Astrocyte of the spinal cord (primary cell): ENCODE data around the gene RSPH6A.
"Not testable (repeated sequence)": the region's sequence is repeated elsewhere in the genome, so short reads cannot be mapped to it uniquely, and the experiment has no call there.

ENCODE experiments used
- DNase-seq: peaks from one replicate; pipeline ENCODE4 v3.0.0; 2011; ENCODE audit warnings: low read depth, low spot score
- H3K4me3 ChIP-seq: 2 replicates; pipeline ENCODE4 v1.5.1; 2011; ENCODE audit warnings: low read depth, mild to moderate bottlenecking, low read length, moderate library complexity
- CTCF ChIP-seq: IDR thresholded peaks from 2 replicates; pipeline ENCODE4 v1.5.1; 2012; ENCODE audit warnings: low read depth, mild to moderate bottlenecking, low read length, inconsistent platforms
- in situ Hi-C: cut with HindIII; loops from 2 replicates; pipeline ENCODE4 v1.10.0; 2017; ENCODE audit warnings: low sequenced_read_pairs

RSPH6A gene

GRCh38 chr19:45804959-45805230, 10.2 kb downstream of the RSPH6A start:
- TF ChIP-seq CTCF = no peak
- no peak for DNase-seq
- H3K4me3 ChIP-seq = no peak overlapping the region
- in situ Hi-C loops = no loop called here

GRCh38 chr19:45804140-45804958, 10.8 kb downstream of the RSPH6A start:
- in situ Hi-C loops = no loop called here
- TF ChIP-seq CTCF = no peak
- no peak overlapping the region for H3K4me3 ChIP-seq
- DNase-seq = no peak

GRCh38 chr19:45801603-45802175, 13.4 kb downstream of the RSPH6A start:
- no peak for DNase-seq
- no peak for TF ChIP-seq CTCF
- in situ Hi-C loops = no loop called here
- H3K4me3 ChIP-seq = no peak overlapping the region

- in situ Hi-C loops = no loop called here
- no peak overlapping the region for H3K4me3 ChIP-seq
- peak; percentile 20 for DNase-seq
Measured at GRCh38 chr19:45800070-45800553, 15.0 kb downstream of the RSPH6A start.

GRCh38 chr19:45799541-45799940, 15.6 kb downstream of the RSPH6A start:
- DNase-seq, in situ Hi-C loops, H3K4me3 ChIP-seq: not testable (repeated sequence)

More at GRCh38 chr19:45800070-45800553, 15.0 kb downstream of the RSPH6A start:
- TF ChIP-seq CTCF = no peak

GRCh38 chr19:45798995-45799517, 16.1 kb downstream of the RSPH6A start:
- in situ Hi-C loops = no loop called here
- peak; percentile 80 for TF ChIP-seq CTCF
- peak; percentile 66 for DNase-seq
- H3K4me3 ChIP-seq = no peak overlapping the region

- H3K4me3 ChIP-seq = no peak overlapping the region
- in situ Hi-C loops = no loop called here
- no peak for TF ChIP-seq CTCF
- DNase-seq = no peak
Measured at GRCh38 chr19:45794627-45795026, 20.5 kb downstream of the RSPH6A start.
